SK-N-MC (cell line): ENCODE data around the gene HDAC3.

Experiments used
- EZH2 ChIP-seq: fragments of 200-600 bp; sonication (generic); IDR thresholded peaks from one replicate; pipeline ENCODE4 v1.6.1; 2017; ENCODE audit warnings: antibody characterized with exemption
- POLR2AphosphoS5 ChIP-seq: IDR thresholded peaks from 2 replicates; pipeline ENCODE4 v1.6.1; 2012; ENCODE audit warnings: mild to moderate bottlenecking, low read depth, low read length, borderline replicate concordance

DNA sequence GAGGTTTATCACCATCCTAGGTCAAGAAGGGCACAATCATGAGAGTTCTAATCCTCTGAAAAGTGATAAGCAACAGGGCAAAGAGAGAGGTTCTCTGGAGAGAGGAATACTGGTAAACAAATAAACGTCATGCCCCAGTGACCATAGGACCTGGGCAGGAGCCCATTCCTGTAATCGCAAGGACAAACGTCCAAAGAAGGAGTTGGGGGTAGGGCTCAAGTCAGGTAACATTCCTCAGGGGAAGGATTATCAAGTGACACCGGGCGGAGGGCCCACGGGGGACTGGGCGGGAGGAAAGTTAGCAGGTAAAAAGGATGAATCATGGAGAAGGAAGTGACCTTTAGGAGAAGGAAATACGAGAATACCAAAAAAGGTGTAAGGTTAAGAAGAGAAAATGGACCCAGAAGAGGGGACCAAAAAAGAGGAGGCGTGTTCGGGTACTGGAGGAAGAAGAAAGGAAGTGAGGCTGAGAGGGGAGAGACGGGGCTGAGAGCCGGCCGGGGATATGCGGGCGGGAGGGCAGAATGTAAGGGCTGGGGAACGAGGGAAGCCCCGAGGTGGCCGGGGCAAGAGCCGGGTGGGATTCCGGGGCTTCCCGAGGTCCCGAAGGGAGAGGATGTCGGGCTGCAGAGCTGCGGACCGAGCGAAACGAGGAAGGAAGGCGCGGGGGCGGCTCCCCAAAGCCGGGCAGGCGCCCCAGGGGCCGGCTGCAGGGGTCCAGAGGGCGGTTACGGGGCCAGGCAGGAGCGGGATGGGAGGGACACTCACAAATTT lies 18.4 kb downstream of the HDAC3 start:
- TF ChIP-seq EZH2, result no peak
- no peak for TF ChIP-seq POLR2AphosphoS5
